K562 (cell line): Measurements from ENCODE around the gene PMVK. TPM values are rescaled to one million over a fixed set of nuclear protein-coding genes. Genes with fewer than 3 reads are reported as not detected.
A peak's percentile ranks its signal among the peaks of the same experiment; 100 is the strongest.

Experiments
- ATF2 ChIP-seq: sonication (generic); formaldehyde crosslinking; IDR thresholded peaks from 2 replicates; pipeline ENCODE4 v1.8.1; 2022; ENCODE audit warnings: missing genetic modification reagents
- CHD2 ChIP-seq: IDR thresholded peaks from 2 replicates; pipeline ENCODE4 v1.6.1; 2011; ENCODE audit warnings: low read depth, low read length
- FUS ChIP-seq: fragments of 200-400 bp; formaldehyde crosslinking; optimal IDR thresholded peaks from 2 replicates; pipeline ENCODE3; 2017; ENCODE audit warnings: low read depth, low read length
- GABPA ChIP-seq: fragments of 200-800 bp; sonication (Bioruptor generic); conservative IDR thresholded peaks from 2 replicates; pipeline ENCODE4 v1.6.1; 2016; ENCODE audit warnings: low read depth, missing genetic modification characterization, missing compliant biosample characterization
- HMBOX1 ChIP-seq: sonication (generic); IDR thresholded peaks from 2 replicates; pipeline ENCODE4 v1.6.1; 2016
- HNRNPL ChIP-seq: fragments of 200-400 bp; formaldehyde crosslinking; IDR thresholded peaks from 2 replicates; pipeline ENCODE4 v1.6.1; 2017; ENCODE audit warnings: low read depth, mild to moderate bottlenecking, low read length
- KDM4B ChIP-seq, 2 experiments: fragments of 450-650 bp in 1 of 2; sonication (generic) in 1 of 2; IDR thresholded peaks; 2 replicates each; pipeline ENCODE4 v1.6.1; 2016 to 2017; ENCODE audit warnings: borderline replicate concordance in 2 of 2, antibody characterized with exemption in 1 of 2, low read depth in 1 of 2, mild to moderate bottlenecking in 1 of 2
- MYBL2 ChIP-seq, 2 experiments: fragments of 450-650 bp in 1 of 2; sonication (generic) in 1 of 2; formaldehyde crosslinking in 1 of 2; IDR thresholded peaks; 2 replicates each; pipeline versions ENCODE4 v1.6.1 to v1.8.1; 2017 to 2022; ENCODE audit warnings: borderline replicate concordance in 1 of 2, inconsistent platforms in 1 of 2, low read depth in 1 of 2, mild to moderate bottlenecking in 1 of 2, missing genetic modification reagents in 1 of 2, moderate library complexity in 1 of 2
- NFIC ChIP-seq: fragments of 450-650 bp; IDR thresholded peaks from 2 replicates; pipeline ENCODE4 v1.6.1; 2017; ENCODE audit warnings: mild to moderate bottlenecking, inconsistent platforms
- NKRF ChIP-seq: fragments of 450-650 bp; IDR thresholded peaks from 2 replicates; pipeline ENCODE4 v1.6.1; 2016; ENCODE audit warnings: borderline replicate concordance
- NRF1 ChIP-seq, 2 experiments: fragments of 450-650 bp; IDR thresholded peaks in 1 of 2; conservative IDR thresholded peaks in 1 of 2; 2 replicates each; pipeline ENCODE4 v1.6.1; 2014; ENCODE audit warnings: mild to moderate bottlenecking in 2 of 2
- PHF8 ChIP-seq: fragments of 200-600 bp; sonication (generic); IDR thresholded peaks from 2 replicates; pipeline ENCODE4 v1.6.1; 2012; ENCODE audit warnings: mixed run types, mild to moderate bottlenecking, inconsistent platforms, low read length, moderate library complexity, borderline replicate concordance
- PURB ChIP-seq: sonication (generic); formaldehyde crosslinking; IDR thresholded peaks from 2 replicates; pipeline ENCODE4 v1.9.0; 2021; ENCODE audit warnings: low read depth, mild to moderate bottlenecking, missing genetic modification reagents
- SREBF2 ChIP-seq: sonication (generic); formaldehyde crosslinking; IDR thresholded peaks from 2 replicates; pipeline ENCODE4 v1.4.0; 2020; ENCODE audit warnings: mild to moderate bottlenecking, missing genetic modification reagents
- TCFL5 ChIP-seq: fragments of 250-450 bp; sonication (Bioruptor Pico); conservative IDR thresholded peaks from 2 replicates; pipeline ENCODE4 v1.6.1; 2021; ENCODE audit warnings: mild to moderate bottlenecking, moderate library complexity, matching md5 sums
- ZEB2 ChIP-seq: fragments of 450-650 bp; IDR thresholded peaks from 2 replicates; pipeline ENCODE4 v1.6.1; 2016
- ZNF609 ChIP-seq: sonication (generic); formaldehyde crosslinking; IDR thresholded peaks from 2 replicates; pipeline ENCODE4 v1.8.1; 2023; ENCODE audit warnings: missing genetic modification reagents, mild to moderate bottlenecking, borderline replicate concordance
- ZNF766 ChIP-seq: fragments of 200-800 bp; sonication (Bioruptor generic); conservative IDR thresholded peaks from 2 replicates; pipeline ENCODE4 v1.6.1; 2016; ENCODE audit warnings: missing genetic modification characterization, missing compliant biosample characterization
- ZNF830 ChIP-seq: fragments of 250-450 bp; sonication (Bioruptor Pico); IDR thresholded peaks from 2 replicates; pipeline ENCODE4 v1.5.0; 2021; ENCODE audit warnings: mild to moderate bottlenecking
- polyA plus RNA-seq, 8 experiments: library from polyadenylated mRNA; depleted of rRNA in 4 of 8; stranded (reverse) in 5 of 8; unstranded in 3 of 8; fragments of >200 nt; fragmentation: Nextera tagmentation in 2 of 8; fragmentation: Illumina TruSeq in 1 of 8; extraction: Ambion mirVana in 2 of 8; extraction: Trizol in 1 of 8; gene quantifications; 2 replicates each; pipeline versions ENCODE4 v1.2.1 to v1.2.3, GENCODE V29; 2011 to 2014; ENCODE audit warnings: inconsistent platforms in 1 of 8, missing spikeins in 1 of 8
- total RNA-seq, 7 experiments: library from RNA; depleted of rRNA in 6 of 7; stranded (reverse); fragments of >200 nt in 6 of 7; fragmentation: Illumina TruSeq in 2 of 7; extraction: Trizol in 2 of 7; gene quantifications; 2 replicates each; pipeline versions ENCODE4 v1.2.1 to v1.2.3, GENCODE V29; 2011 to 2021; ENCODE audit warnings: low replicate concordance in 1 of 7

The PMVK gene
- total and polyA plus RNA-seq, 9 of the 15 experiments (the other 6 are each of a cell fraction or from before 2014, with no cell fraction given): 1.1 to 15.3 (median 6.3) TPM

- no peak for TF ChIP-seq ZNF609 (CRISPR knock-in tag)
- no peak for TF ChIP-seq KDM4B (IDR thresholded peaks at IDR 0.05; ENCODE audit: borderline replicate concordance in 2 of 2, low read depth in 1 of 2)
- peak; percentile 37; the same call in 1 of the 2 replicates for TF ChIP-seq PHF8
- TF ChIP-seq FUS: no peak
- TF ChIP-seq HNRNPL: no peak
- TF ChIP-seq NFIC: no peak
- TF ChIP-seq ZNF830 (CRISPR knock-in tag): no peak
- no peak for TF ChIP-seq ZNF766 (CRISPR knock-in tag)
- no peak; the same call in 1 of the 2 replicates for TF ChIP-seq HMBOX1
- TF ChIP-seq TCFL5 (CRISPR knock-in tag): no peak
- no peak; the same call in 1 of the 2 replicates for TF ChIP-seq ZEB2
- TF ChIP-seq NKRF: peak; percentile 20
- no peak for TF ChIP-seq ATF2 (CRISPR knock-in tag)
- no peak for TF ChIP-seq PURB
- no peak for TF ChIP-seq SREBF2 (CRISPR knock-in tag)
- TF ChIP-seq GABPA (tag): no peak
- TF ChIP-seq NRF1 (conservative IDR thresholded peaks at IDR 0.05 in 1 of 2, IDR thresholded peaks at IDR 0.05 in 1 of 2): peak; percentile 100
- no peak for TF ChIP-seq CHD2
- TF ChIP-seq MYBL2 (IDR thresholded peaks at IDR 0.05; ENCODE audit: low read depth): no peak
- no peak for TF ChIP-seq MYBL2 (CRISPR knock-in tag; IDR thresholded peaks at IDR 0.05; ENCODE audit: borderline replicate concordance)
These were observed 38.4 kb upstream of the PMVK start (continued) for GRCh38 chr1:154974808-154975408.
